SU-DHL-6 (cell line): Measurements from ENCODE around the gene DCXR.

ENCODE experiments used
- CTCF ChIP-seq: fragments of 200-600 bp; sonication (generic); IDR thresholded peaks from one replicate; pipeline ENCODE4 v1.5.1; 2017; ENCODE audit warnings: antibody characterized with exemption, mild to moderate bottlenecking, low read length, moderate library complexity; ENCODE audit not compliant: insufficient read depth, poor library complexity, severe bottlenecking
- EZH2phosphoT487 ChIP-seq: fragments of 200-600 bp; sonication (generic), shearing (Covaris generic); conservative IDR thresholded peaks from 2 replicates; pipeline ENCODE4 v1.6.1; 2018; ENCODE audit warnings: mild to moderate bottlenecking, antibody characterized with exemption, low read length, moderate library complexity, mixed read lengths

DNA sequence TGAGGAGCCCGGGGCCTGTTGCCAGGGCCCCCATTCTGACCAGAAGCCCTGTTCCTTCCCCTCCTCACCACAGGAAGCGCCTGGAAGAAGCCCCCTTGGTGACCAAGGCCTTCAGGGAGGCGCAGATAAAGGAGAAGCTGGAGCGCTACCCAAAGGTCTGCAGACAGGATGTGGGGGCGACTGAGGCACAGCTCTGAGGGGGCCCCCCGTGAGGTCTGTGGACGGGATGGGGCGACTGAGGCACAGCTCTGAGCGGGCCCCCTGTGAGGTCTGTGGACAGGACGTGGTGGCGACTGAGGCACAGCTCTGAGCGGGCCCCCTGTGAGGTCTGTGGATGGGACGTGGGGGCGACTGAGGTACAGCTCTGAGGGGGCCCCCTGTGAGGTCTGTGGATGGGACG is 28.1 kb downstream of the DCXR start:
- TF ChIP-seq CTCF = no peak
- TF ChIP-seq EZH2phosphoT487 = no peak
